MM.1S (cell line): Measurements from ENCODE around the gene TELO2.

Source experiments
- DNase-seq: peaks from one replicate; pipeline ENCODE4 v3.0.0-alpha.2; 2015
- H2AFZ ChIP-seq: fragments of 300-600 bp; sonication (generic); 2 replicates; pipeline ENCODE4 v1.6.0; 2016; ENCODE audit warnings: antibody characterized with exemption, low read length
- H3F3A ChIP-seq: fragments of 300-600 bp; sonication (generic); 2 replicates; pipeline ENCODE4 v1.6.1; 2016; ENCODE audit warnings: mild to moderate bottlenecking, antibody characterized with exemption, low read length, moderate library complexity, mixed read lengths; ENCODE audit not compliant: insufficient read depth
- H3K27ac ChIP-seq: fragments of 300-600 bp; sonication (generic); 2 replicates; pipeline ENCODE4 v1.5.1; 2016; ENCODE audit warnings: mild to moderate bottlenecking, low read length
- H3K27me3 ChIP-seq: fragments of 300-600 bp; sonication (generic); replicated peaks from 2 replicates; pipeline ENCODE4 v1.6.0; 2016; ENCODE audit warnings: low read length; ENCODE audit not compliant: insufficient read depth
- H3K36me3 ChIP-seq: fragments of 300-600 bp; sonication (generic); replicated peaks from 2 replicates; pipeline ENCODE4 v1.6.1; 2016; ENCODE audit warnings: mild to moderate bottlenecking, low read length, mixed read lengths; ENCODE audit not compliant: insufficient read depth
- H3K4me1 ChIP-seq: fragments of 300-600 bp; sonication (generic); 2 replicates; pipeline ENCODE4 v1.6.1; 2016; ENCODE audit warnings: low read length, mixed read lengths
- H3K4me2 ChIP-seq: fragments of 300-600 bp; sonication (generic); 2 replicates; pipeline ENCODE4 v1.6.0; 2016; ENCODE audit warnings: low read depth, low read length
- H3K4me3 ChIP-seq: fragments of 300-600 bp; sonication (generic); 2 replicates; pipeline ENCODE4 v1.5.1; 2016; ENCODE audit warnings: low read length, mixed read lengths
- H3K79me2 ChIP-seq: fragments of 300-600 bp; sonication (generic); 2 replicates; pipeline ENCODE4 v1.6.1; 2016; ENCODE audit warnings: mixed run types, low read length, mixed read lengths
- H3K9ac ChIP-seq: fragments of 300-600 bp; sonication (generic); 2 replicates; pipeline ENCODE4 v1.6.1; 2016; ENCODE audit warnings: low read length, mixed read lengths
- H3K9me2 ChIP-seq: fragments of 300-600 bp; sonication (generic); replicated peaks from 2 replicates; pipeline ENCODE4 v1.6.1; 2016; ENCODE audit warnings: mild to moderate bottlenecking, low read length, mixed read lengths; ENCODE audit not compliant: insufficient read depth
- H3K9me3 ChIP-seq: fragments of 300-600 bp; sonication (generic); replicated peaks from 2 replicates; pipeline ENCODE4 v1.6.1; 2016; ENCODE audit warnings: mild to moderate bottlenecking, low read length, mixed read lengths; ENCODE audit not compliant: insufficient read depth
- H4K20me1 ChIP-seq: fragments of 300-600 bp; sonication (generic); 2 replicates; pipeline ENCODE4 v1.6.1; 2016; ENCODE audit warnings: mild to moderate bottlenecking, low read length, moderate library complexity, mixed read lengths; ENCODE audit not compliant: insufficient read depth
- EZH2 ChIP-seq: fragments of 300-600 bp; sonication (generic); optimal IDR thresholded peaks from 2 replicates; pipeline ENCODE3; 2017; ENCODE audit warnings: low read depth, mild to moderate bottlenecking, antibody characterized with exemption, low read length, mixed read lengths
- EZH2phosphoT487 ChIP-seq: fragments of 300-600 bp; sonication (generic); IDR thresholded peaks from 2 replicates; pipeline ENCODE4 v1.6.1; 2018; ENCODE audit warnings: antibody characterized with exemption, low read length
- TF ChIP-seq, protein P1 (sequence below): fragments of 300-600 bp; sonication (generic); IDR thresholded peaks from 2 replicates; pipeline ENCODE4 v1.5.1; 2016; ENCODE audit warnings: antibody characterized with exemption, low read length, mixed read lengths

TELO2 gene

DNA sequence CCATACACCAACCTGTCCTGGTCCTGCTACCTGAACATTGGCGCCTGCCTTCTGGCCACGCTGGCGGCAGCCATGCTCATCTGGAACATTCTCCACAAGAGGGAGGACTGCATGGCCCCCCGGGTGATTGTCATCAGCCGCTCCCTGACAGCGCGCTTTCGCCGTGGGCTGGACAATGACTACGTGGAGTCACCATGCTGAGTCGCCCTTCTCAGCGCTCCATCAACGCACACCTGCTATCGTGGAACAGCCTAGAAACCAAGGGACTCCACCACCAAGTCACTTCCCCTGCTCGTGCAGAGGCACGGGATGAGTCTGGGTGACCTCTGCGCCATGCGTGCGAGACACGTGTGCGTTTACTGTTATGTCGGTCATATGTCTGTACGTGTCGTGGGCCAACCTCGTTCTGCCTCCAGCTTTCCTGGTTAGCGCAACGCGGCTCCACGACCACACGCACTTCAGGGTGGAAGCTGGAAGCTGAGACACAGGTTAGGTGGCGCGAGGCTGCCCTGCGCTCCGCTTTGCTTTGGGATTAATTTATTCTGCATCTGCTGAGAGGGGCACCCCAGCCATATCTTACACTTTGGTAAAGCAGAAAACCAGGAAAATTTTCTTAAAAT lies 61.8 kb downstream of the TELO2 start:
- no peaks in the 10 kb centered on the region for H3K36me3 ChIP-seq
- H3K4me2 ChIP-seq = no peak overlapping the region
- no peaks in the 10 kb centered on the region for H3K27me3 ChIP-seq
- no peak overlapping the region for H3K9ac ChIP-seq
- no peaks in the 10 kb centered on the region for H3F3A ChIP-seq
- no peaks in the 10 kb centered on the region for H3K4me1 ChIP-seq
- TF ChIP-seq EZH2phosphoT487 = no peak
- TF ChIP-seq, protein P1, sequence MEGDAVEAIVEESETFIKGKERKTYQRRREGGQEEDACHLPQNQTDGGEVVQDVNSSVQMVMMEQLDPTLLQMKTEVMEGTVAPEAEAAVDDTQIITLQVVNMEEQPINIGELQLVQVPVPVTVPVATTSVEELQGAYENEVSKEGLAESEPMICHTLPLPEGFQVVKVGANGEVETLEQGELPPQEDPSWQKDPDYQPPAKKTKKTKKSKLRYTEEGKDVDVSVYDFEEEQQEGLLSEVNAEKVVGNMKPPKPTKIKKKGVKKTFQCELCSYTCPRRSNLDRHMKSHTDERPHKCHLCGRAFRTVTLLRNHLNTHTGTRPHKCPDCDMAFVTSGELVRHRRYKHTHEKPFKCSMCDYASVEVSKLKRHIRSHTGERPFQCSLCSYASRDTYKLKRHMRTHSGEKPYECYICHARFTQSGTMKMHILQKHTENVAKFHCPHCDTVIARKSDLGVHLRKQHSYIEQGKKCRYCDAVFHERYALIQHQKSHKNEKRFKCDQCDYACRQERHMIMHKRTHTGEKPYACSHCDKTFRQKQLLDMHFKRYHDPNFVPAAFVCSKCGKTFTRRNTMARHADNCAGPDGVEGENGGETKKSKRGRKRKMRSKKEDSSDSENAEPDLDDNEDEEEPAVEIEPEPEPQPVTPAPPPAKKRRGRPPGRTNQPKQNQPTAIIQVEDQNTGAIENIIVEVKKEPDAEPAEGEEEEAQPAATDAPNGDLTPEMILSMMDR = no peak
- TF ChIP-seq EZH2 = no peak
- H3K9me3 ChIP-seq = no peaks in the 10 kb centered on the region
- H2AFZ ChIP-seq = no peak overlapping the region
- H3K4me3 ChIP-seq = no peak overlapping the region
- H3K9me2 ChIP-seq = no peaks in the 10 kb centered on the region
- no peaks in the 10 kb centered on the region for H4K20me1 ChIP-seq
- DNase-seq = no peak
- no peak overlapping the region for H3K27ac ChIP-seq
- no peaks in the 10 kb centered on the region for H3K79me2 ChIP-seq

DNA sequence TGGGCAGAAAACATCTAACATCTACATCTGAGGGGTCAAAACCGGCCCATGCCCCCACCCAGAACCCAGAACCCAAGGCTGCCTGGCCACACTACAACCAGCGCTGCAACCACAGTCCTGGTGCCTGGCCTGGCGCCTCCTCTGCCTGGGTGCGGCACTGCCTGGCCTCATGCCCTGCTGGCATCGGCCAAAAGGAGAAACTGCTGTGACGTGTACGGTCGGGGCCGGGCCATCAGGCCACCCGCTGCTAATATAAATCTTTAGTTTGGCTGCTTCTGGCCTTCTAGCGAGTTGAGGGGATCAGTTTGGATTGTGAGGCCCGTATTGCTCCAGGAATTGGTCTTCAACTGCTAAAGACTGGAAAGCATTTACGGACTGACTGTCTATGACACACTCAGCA lies 63.1 kb downstream of the TELO2 start:
- Histone ChIP-seq H3K9me2 (no peaks in the 10 kb centered on the region), H3F3A (no peaks in the 10 kb centered on the region), H4K20me1 (no peaks in the 10 kb centered on the region), H3K36me3 (no peaks in the 10 kb centered on the region), H3K9ac (no peak overlapping the region), H3K79me2 (no peaks in the 10 kb centered on the region), H3K4me2 (no peak overlapping the region), H3K27ac (no peak overlapping the region), H2AFZ (no peak overlapping the region), H3K4me3 (no peak overlapping the region), H3K9me3 (no peaks in the 10 kb centered on the region), H3K4me1 (no peaks in the 10 kb centered on the region), H3K27me3 (no peaks in the 10 kb centered on the region)
- no peak for DNase-seq
- TF ChIP-seq EZH2phosphoT487 = no peak
- TF ChIP-seq, protein P1 = no peak

DNA sequence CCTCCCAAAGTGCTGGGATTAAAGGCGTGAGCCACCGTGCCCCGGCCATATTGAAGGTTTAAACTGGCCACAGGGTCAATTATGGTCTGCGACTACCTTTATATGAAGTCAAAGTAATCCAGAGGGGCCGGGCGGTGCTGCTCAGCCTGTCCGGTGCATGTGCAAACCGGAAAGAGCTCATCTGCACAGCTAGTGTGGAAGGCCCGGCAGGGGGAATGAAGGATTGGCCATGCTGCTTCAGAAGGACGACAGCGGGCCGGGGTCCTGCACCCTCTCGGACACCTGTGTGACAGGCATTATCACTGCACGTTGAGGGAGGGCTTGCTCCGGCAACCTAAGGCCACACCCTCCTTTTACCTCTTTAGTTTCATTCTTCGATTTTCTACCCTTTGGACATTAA lies 63.9 kb downstream of the TELO2 start:
- H2AFZ ChIP-seq = no peak overlapping the region
- TF ChIP-seq EZH2phosphoT487 (no peak), EZH2 (no peak)
- TF ChIP-seq, protein P1 = no peak
- no peaks in the 10 kb centered on the region for H4K20me1 ChIP-seq
- DNase-seq = no peak
- no peaks in the 10 kb centered on the region for H3K9me3 ChIP-seq
- no peaks in the 10 kb centered on the region for H3K79me2 ChIP-seq
- H3K4me2 ChIP-seq = no peak overlapping the region
- no peaks in the 10 kb centered on the region for H3K36me3 ChIP-seq
- no peak overlapping the region for H3K4me3 ChIP-seq
- no peaks in the 10 kb centered on the region for H3K9me2 ChIP-seq
- no peaks in the 10 kb centered on the region for H3K27me3 ChIP-seq
- H3K4me1 ChIP-seq = no peaks in the 10 kb centered on the region
- H3K27ac ChIP-seq = no peak overlapping the region
- H3F3A ChIP-seq = no peaks in the 10 kb centered on the region
- H3K9ac ChIP-seq = no peak overlapping the region
